Measurements from ENCODE around the gene ATMIN. TPM values are rescaled to one million over a fixed set of nuclear protein-coding genes. Genes with fewer than 3 reads are reported as not detected.

Gene ATMIN
- total RNA-seq, 2 donors from 2014 or later: 15.6 to 15.8 TPM

DNA sequence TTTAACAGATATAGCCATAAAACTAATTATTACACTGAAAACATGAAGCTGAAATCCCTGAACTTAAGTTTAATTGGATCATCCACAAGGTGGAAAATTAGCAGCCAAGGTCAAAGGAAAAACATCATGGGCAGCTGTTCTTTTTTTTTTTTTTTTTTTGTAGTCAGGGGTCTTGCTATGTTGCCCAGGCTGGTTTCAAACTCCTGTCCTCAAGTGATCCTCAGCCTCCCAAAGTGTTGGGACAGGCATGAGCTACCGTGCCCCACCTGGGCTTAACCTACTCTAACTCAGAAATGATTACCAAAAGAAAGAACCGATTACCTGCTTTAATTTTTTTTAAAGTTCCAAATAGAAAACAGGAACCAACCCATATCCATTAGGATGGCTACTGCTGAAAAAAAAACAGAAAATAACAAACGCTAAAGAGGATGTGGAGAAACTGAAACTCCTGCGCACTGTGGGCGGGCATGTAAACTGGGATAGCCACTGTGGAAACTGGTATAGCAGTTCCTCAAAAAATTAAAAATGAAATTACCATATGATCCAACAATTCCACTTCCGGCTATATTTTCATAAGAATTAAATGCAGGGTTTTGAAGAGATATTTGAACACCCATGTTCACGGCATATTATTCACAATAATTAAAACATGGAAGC lies 37.5 kb upstream of the ATMIN start:
- 79 to 84% methylated on average over 7 of the region's 7 CpGs for WGBS, 2 donors
- intact Hi-C loops (cut with DNase I): no loop called here
- DNase-seq: peak in 1 of 4 donors; percentile 12
- no peak for ATAC-seq
- TF ChIP-seq, protein P1, sequence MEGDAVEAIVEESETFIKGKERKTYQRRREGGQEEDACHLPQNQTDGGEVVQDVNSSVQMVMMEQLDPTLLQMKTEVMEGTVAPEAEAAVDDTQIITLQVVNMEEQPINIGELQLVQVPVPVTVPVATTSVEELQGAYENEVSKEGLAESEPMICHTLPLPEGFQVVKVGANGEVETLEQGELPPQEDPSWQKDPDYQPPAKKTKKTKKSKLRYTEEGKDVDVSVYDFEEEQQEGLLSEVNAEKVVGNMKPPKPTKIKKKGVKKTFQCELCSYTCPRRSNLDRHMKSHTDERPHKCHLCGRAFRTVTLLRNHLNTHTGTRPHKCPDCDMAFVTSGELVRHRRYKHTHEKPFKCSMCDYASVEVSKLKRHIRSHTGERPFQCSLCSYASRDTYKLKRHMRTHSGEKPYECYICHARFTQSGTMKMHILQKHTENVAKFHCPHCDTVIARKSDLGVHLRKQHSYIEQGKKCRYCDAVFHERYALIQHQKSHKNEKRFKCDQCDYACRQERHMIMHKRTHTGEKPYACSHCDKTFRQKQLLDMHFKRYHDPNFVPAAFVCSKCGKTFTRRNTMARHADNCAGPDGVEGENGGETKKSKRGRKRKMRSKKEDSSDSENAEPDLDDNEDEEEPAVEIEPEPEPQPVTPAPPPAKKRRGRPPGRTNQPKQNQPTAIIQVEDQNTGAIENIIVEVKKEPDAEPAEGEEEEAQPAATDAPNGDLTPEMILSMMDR (IDR thresholded peaks at IDR 0.05): no peak
- TF ChIP-seq POLR2A (IDR thresholded peaks at IDR 0.05): no peak
- Histone ChIP-seq H3K4me3 (no peak overlapping the region), H3K9me3 (no peaks in the 10 kb centered on the region), H3K27ac (peak overlapping the region in 3 of 4 donors; percentile 70 to 86 (median 73)), H3K27me3 (no peaks in the 10 kb centered on the region), H3K36me3 (replicated peaks in 1 of 2; ENCODE audit: insufficient read depth in 1 of 2, low read depth in 2 of 2) (no peaks in the 10 kb centered on the region), H3K4me1 (peaks cover 28% of the 10 kb centered on the region)

GRCh38 chr16:81000873-81001272 lies 34.8 kb upstream of the ATMIN start:
- Histone ChIP-seq H3K27ac (no peak overlapping the region), H3K4me3 (no peak overlapping the region), H3K4me1 (peaks cover 43% of the 10 kb centered on the region), H3K9me3 (no peaks in the 10 kb centered on the region), H3K36me3 (replicated peaks in 1 of 2; ENCODE audit: insufficient read depth in 1 of 2, low read depth in 2 of 2) (no peaks in the 10 kb centered on the region), H3K27me3 (no peaks in the 10 kb centered on the region)
- ATAC-seq (no peak), DNase-seq (no peak)
- intact Hi-C loops (cut with DNase I): no loop called here
- WGBS, 2 donors: 86 to 91% methylated on average over 3 of the region's 3 CpGs
- TF ChIP-seq POLR2A (IDR thresholded peaks at IDR 0.05): no peak
- TF ChIP-seq, protein P1 (IDR thresholded peaks at IDR 0.05): no peak

DNA sequence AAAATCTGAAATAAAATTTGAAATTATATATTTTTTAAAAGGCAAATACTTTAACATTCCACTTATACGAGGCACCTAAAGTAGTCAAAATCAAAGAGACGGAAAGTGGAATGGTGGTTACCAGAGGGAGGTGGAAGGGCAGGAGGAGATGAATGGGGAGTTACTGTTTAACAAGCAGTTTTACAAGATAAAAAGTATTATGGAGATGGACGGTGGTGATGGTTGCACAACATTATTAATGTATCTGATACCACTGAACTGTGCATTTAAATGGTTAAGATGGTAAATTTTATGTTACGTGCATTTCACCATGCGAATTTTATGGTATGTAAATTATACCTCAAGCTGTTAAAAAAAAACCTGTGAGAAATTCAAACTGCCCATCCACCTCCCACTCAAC lies 34.3 kb upstream of the ATMIN start:
- DNase-seq (no peak), ATAC-seq (no peak)
- TF ChIP-seq, protein P1 (IDR thresholded peaks at IDR 0.05): no peak
- no peak for TF ChIP-seq POLR2A (IDR thresholded peaks at IDR 0.05)
- Histone ChIP-seq H3K4me3 (no peak overlapping the region), H3K9me3 (no peaks in the 10 kb centered on the region), H3K36me3 (replicated peaks in 1 of 2; ENCODE audit: insufficient read depth in 1 of 2, low read depth in 2 of 2) (no peaks in the 10 kb centered on the region), H3K27ac (no peak overlapping the region), H3K4me1 (peaks cover 45% of the 10 kb centered on the region), H3K27me3 (no peaks in the 10 kb centered on the region)
- intact Hi-C loops (cut with DNase I): no loop called here
- 56 to 67% methylated on average over 5 of the region's 5 CpGs for WGBS, 2 donors

DNA sequence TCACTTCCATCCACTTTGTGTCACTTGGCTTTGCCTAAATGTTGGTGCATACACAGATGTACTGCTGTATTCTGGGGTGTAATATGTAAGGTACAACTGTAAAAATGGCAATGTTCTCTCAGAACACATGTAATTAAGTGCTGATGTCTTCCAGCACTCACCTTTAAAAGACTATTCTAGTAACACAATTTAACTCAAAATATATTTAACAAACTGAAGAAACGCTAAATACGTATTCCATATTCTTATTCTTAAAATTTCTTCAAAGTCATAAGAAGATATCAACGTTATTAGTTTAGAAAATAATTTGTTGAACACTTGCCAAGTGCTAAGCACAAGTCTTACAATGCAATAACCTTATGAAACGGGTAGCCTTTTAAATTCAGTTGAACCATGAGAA lies 32.6 kb upstream of the ATMIN start:
- 61 to 62% methylated on average over 4 of the region's 4 CpGs for WGBS, 2 donors
- no peaks in the 10 kb centered on the region for H3K9me3 ChIP-seq
- no peak for ATAC-seq
- no peaks in the 10 kb centered on the region for H3K36me3 ChIP-seq (replicated peaks in 1 of 2; ENCODE audit: insufficient read depth in 1 of 2, low read depth in 2 of 2)
- DNase-seq: no peak
- TF ChIP-seq, protein P1 (IDR thresholded peaks at IDR 0.05): no peak
- no peak for TF ChIP-seq POLR2A (IDR thresholded peaks at IDR 0.05)
- H3K4me1 ChIP-seq: peaks cover 31% of the 10 kb centered on the region
- no peaks in the 10 kb centered on the region for H3K27me3 ChIP-seq
- H3K27ac ChIP-seq: no peak overlapping the region
- intact Hi-C loops (cut with DNase I): no loop called here
- H3K4me3 ChIP-seq: no peak overlapping the region

Data from body of pancreas (tissue), 4 donors.